GM18519 (cell line): ENCODE results near the gene IQCH.

Experiments used
- ATAC-seq: cut with Tn5 transposase; IDR thresholded peaks from one replicate; pipeline ENCODE4 v1.9.1; 2021; ENCODE audit warnings: mild to moderate bottlenecking, moderate library complexity; ENCODE audit not compliant: unreplicated experiment, low FRiP score

Gene IQCH

DNA sequence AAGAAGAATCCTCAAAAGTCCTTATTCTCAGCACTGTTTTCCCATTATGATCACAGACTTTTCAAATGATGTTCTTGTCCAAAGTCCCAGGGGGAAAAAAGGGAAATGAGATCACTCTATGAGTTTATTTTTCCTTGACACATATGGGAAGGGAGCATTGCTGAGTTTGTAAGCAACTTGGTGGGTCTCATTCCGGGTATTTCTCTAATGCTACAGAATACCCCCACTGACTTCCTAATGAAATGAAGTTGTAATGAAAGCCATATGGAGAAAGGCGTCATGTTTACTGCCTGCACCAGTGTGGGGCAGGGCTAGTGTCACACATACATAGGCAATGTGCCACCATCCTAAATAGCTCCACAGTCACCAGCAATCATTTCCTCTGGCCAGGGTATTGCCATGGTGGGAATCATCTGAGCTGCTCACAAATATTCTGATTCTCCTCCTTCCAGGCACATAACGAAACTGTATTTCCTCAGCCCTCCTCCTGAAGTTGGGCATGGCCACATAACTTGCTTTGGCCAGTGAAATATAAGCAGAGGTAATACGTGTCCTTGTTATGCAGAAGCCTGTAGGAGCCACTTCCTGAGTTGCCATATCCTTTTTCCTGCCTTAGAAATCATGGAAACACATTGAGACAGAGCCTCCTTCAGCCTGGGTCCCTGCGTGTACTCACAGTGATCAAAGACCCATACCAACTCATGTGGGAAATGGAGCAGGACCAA lies 225.4 kb downstream of the IQCH start:
- no peak for ATAC-seq

- ATAC-seq, result no peak
Observed at GRCh38 chr15:67480741-67481140, 226.2 kb downstream of the IQCH start.

- ATAC-seq, result no peak
Observed at GRCh38 chr15:67481680-67482079, 227.1 kb downstream of the IQCH start.

- no peak for ATAC-seq
Observed at GRCh38 chr15:67495585-67495984, 241.0 kb downstream of the IQCH start.

- no peak for ATAC-seq
Observed at GRCh38 chr15:67501177-67501835, 246.7 kb downstream of the IQCH start.

- ATAC-seq, result no peak
Observed at GRCh38 chr15:67501836-67502461, 247.4 kb downstream of the IQCH start.

DNA sequence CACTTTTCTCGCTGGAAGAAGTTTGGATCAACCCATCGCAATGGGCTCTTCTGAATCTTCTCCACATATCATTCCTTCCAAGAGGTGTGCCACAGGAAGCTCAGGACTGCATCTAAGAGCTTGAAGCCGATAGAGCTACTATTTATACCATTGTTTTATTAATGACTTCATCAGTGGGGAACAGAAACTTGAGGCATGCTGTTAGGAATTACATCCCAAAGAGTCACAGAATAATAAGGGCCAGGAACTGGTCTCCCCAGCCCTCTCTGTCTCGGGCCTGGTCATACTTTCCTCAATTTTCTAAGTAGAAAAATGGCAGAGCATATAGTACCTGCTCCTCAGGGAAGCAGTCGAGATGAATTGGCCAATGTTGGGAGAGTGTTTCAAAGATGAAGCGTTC lies 249.5 kb downstream of the IQCH start:
- ATAC-seq, result no peak

DNA sequence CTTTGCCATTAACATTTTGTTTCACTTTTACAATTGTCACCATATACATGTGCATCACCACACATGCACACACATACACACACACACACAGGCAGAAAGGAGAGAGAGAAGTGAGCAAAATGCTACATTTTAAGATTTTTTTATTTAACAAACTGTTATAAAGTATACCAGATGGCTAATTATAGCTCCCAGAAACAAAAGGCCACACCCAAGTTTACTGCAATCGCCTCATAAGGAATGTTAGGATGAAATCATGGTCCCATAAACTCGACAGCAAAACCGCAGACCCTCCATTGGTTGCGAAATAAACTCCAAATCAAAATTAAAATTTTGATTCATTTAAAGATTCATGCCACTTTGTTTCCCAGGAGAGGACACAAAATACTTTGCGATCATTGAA lies 250.2 kb downstream of the IQCH start:
- no peak for ATAC-seq

DNA sequence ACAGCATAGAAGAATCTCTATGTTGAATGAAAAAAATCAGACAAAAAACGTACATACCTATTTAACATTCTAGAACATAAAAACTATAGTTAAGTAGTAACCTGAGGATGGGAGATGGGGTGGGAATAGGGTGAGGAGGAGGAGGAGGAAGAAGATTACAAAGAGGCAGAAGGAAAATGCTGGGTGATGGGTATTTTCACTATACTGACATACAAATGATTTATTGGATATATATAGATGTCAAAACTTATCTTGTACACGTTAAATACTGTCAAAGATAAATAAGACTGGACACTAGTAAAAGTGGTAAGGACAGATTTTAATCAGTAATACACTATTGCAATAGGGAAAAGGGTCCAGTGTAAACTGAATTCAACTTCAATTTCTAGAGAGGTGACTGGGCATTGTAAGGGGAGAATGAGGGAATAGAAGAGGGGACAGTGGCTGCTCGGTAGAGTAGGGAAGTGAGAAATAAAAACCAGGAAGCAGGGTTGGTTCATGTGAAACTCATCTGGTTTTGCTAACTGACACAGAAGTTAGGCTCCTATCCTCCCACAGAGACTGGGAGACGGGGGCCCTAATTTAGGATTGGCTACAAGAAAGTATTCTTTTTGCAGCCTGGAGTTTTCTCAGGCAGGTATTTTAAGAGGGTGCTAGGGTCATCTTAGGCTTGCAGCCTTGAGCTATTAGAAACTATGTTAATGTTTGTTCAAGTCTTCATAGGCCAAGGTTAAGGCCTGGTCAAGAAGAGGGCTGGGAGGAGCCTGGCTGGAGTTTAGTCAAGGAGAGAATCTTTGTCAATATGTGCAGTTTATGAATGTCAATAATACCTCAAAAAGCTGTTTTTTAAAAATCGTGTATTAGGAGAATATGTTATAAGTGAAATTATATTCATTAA lies 251.3 kb downstream of the IQCH start:
- ATAC-seq, result no peak

DNA sequence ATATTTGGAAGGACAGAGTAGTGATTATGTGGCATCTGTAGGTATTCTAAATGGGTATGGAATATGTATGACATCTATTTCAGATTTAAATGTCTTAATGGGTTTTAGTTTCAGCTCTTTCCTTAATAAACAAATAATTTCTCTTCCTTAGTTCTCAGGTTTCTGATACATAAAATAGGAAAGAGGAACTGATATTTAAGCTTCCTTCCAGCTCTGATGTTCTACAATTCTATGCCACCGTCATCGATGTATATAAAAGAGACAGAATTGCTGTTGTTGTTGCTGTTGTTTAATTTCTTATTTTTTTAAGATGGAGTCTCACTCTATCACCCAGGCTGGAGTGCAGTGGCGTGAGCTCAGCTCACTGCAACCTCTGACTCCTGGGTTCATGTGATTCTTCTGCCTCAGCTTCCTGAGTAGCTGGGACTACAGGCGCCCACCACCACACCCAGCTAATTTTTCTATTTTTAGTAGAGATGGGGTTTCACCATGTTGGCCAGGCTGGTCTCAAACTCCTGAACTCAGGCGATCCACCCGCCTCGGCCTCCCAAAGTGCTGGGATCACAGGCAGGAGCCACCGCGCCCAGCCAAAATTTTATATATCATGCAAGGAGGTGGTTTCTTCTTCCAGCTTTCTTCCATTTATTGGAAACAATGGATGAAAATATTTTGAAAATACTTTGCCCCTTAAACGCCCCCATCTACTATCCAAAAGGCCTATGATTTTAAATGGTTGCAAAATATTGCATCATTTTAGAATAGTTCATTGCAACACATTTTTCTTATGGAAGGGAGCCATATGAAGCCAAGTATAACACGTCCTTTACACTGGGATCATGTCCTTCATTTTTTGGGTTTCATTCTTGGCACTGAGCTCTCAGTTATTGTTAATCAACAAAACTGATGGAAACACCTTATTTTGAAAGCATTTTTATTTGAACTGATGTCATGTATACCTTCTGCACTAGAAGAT lies 252.5 kb downstream of the IQCH start:
- no peak for ATAC-seq

DNA sequence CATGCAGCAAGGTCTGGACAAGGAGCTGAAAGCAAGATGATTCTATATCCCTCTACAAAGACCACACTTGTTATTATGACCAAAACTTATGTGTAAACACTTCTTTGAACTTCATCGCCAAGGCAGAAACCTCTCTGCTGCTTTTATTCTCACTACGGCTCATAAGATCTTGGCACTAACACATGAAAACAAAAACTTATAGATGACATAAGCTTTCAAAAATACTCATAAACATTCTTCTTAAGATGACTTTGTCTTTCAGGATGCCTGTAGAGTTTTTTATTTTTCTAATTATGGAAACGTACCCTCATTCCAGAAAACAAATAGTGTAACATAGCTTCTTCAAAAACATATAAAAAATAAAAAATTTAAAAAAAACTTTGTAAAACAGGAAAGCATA lies 253.8 kb downstream of the IQCH start:
- ATAC-seq, result no peak

GRCh38 chr15:67509918-67510317 lies 255.3 kb downstream of the IQCH start:
- ATAC-seq, result no peak

DNA sequence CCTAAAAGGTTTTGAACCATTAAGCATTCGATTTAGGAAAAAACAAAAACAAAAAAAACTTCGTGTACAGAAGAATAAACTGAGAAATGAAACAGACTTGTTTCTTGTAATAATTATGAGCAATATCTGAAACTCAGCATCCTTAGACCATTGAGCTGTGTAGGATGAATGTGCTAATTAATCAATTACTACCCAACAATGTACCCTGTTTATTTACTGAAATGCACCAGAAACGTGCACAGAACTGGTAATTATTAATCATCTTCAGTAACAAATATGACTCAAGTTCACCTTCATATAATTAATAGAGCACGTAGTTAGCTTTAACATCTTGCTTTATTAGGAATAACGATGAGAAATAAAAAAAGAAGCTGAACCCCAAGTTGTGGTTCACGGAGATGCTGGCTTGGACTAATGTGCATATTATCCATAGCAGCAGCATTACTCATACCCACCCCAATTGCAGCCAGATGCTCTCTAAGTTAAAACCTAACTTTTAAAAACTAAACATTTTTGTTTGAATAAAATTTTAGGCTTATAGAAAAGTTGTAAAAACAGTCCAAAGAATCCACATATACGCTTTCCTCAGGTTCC lies 256.1 kb downstream of the IQCH start:
- no peak for ATAC-seq

DNA sequence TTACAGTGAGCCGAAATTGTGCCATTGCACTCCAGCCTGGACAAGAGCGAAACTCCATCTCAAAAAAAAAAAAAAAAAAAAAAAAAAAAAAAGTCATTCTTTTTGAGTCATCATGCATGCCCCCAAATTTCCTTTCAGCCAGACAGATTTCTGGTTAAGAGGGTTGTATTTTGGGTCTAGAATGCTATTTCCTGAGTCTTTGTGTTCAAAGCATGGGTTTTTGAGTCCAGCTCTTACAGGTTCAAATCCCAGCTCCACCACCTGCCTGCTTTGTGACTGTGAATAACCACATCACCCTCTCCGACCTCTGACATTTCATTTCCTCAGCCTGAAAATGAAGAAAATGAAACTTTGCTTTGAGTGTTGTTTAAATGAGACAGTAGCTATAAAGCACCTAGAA lies 257.0 kb downstream of the IQCH start:
- ATAC-seq, result no peak

DNA sequence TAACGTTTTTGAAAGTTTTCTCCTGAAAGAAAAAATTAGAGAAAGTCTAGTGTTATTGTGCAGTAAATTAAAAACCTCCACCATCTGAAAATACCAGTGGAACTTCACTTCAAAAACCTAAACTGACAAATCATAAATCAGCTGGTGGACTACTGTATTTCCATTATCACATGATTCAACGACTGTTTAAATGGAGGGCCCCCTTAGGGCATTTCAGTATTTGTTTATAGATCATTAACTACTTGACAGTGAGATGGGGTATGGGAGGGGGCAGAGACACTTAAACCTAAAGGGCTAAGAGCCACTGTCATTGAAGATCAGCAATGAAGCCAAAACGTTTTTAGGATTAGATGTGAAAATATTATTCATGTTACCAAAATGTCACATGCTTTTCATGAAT lies 257.6 kb downstream of the IQCH start:
- ATAC-seq, result no peak

DNA sequence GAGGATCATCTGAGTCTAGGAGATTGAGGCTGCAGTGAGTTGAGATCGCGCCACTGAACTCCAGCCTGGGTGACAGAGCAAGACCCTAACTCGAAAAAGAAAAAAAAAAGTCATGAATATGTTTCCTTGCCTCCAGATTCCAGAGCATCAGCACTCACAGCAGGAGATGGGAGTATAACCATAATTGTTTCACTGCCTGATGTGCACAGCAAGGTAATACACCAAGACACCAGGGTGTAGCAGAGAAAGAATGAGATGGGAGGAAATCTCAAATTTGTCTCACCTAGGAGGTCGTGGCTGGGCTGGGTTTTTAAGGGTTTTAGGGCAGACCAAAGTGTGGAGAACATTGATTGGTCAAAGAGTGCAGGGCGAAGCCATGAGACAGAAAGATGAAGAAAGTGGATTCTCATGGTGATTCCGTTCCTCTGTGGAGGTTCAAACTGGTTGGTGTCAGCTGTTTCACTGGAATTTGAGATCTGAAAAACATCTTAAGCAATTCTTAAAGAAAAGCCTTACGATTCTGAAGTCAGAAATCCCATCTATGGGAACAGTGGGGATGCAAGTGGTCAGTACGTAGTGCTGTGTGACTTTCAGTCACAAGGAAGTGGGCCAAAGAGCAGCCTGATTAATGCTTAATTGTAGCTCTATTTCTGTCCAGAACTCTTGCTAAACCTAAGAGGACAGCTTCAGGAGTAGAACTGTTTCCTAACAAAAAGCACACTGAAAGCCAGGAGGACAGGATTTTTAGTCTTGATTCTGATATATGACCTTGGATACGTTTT lies 258.5 kb downstream of the IQCH start:
- no peak for ATAC-seq

DNA sequence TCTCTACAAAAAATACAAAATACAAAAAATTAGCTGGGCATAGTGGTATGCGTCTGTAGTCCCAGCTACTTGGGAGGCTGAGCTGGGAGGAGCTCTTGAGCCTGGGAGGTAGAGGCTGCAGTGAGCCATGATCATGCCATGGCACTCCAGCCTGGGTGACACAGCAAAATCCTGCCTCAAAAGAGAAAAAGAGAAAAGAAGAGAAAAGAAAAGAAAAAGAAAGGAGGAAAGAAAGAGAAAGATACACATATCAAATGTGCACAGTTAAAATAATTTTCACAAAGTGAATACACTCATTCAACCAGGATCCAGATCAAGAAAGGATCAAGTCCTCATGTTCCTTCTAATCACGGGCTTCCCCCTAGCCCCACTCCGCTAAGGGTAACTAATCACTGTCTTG lies 260.5 kb downstream of the IQCH start:
- no peak for ATAC-seq

- ATAC-seq, result no peak
Observed at GRCh38 chr15:67515557-67515956, 261.0 kb downstream of the IQCH start.
